ENCODE data around the gene SERTM1. TPM values are rescaled to one million over a fixed set of nuclear protein-coding genes. Genes with fewer than 3 reads are reported as not detected.

The SERTM1 gene
- total and polyA plus RNA-seq, 2 of the 4 experiments (the other 2 are of a cell fraction) = not detected

DNA sequence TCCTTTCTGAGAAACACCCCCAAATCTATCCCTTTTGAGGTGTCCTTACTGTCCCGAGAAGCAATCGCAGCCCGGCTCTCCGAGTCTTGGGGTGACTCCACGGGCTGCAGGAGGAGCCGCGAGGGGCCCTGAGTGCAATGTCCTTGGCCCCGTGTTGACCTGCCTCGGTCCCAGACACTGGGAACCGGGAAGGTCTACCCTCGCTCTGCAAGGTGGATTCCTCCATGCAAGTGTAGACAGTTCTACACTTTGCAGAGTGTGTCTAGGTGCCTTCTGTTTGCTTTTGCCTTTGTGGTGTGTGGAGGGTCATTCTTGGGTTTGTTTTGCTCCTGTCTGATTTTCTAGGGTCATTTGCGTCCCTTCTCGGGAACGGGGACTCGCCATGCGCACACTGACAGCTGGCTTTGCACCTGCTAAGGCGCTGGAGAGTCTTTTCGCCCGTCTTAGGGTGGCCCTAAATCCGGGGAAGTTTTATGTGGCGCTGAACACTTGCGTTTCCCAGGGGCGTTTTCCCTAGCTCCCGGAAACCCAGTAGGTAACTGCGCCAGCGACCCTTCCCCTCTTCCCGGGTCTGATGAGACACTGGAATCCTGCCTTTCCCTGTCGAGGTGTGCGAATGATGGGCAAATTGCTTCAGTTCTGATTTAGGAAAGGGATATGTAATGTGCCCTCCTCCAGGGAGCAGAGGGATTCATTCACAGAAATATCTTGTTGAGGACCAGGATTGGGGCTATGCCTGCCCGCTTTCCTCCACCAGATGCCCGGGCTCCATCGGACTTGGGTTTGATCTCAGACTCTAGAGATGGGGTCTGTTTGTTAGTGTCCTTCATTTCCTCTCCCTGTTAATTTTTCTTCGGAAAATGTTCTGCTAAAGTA lies 755 bp downstream of the SERTM1 start (continued):
- TF ChIP-seq RAD21 (IDR thresholded peaks at IDR 0.05; ENCODE audit: low read length) = no peak

DNA sequence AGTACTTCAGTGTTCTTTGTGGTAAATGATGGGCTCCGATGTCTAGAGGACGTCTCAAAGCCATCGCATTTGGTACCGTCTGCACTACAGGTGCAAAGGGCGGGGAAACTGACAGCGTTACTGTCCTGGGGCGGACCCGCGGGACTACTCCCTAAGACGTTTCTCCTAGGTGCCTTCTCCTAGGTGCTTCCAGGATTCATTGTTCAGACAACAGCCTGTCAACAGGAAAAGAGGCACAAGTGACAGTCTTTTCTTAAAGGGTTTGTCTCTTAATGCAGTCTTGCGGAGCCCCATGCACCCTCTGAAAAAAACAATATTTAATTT lies 1.4 kb downstream of the SERTM1 start:
- H3K9ac ChIP-seq (ENCODE audit: low read depth, low read length) = no peak overlapping the region
- no peak overlapping the region for H2BK120ac ChIP-seq (ENCODE audit: low read depth, low read length)
- no TSS peak for BruUV-seq (replicated peaks)
- H3K14ac ChIP-seq (replicated peaks; ENCODE audit: low read depth, low read length) = no peak overlapping the region
- H4K91ac ChIP-seq (ENCODE audit: insufficient read depth, low read depth, low read length) = no peak overlapping the region
- no peaks in the 10 kb centered on the region for H3K36me3 ChIP-seq (ENCODE audit: control insufficient read depth, insufficient read depth, low read length)
- H2AK9ac ChIP-seq (replicated peaks; ENCODE audit: low read depth, low read length, poor library complexity) = no peak overlapping the region
- no peak overlapping the region for H4K5ac ChIP-seq (ENCODE audit: low read depth, low read length)
- H3K18ac ChIP-seq (ENCODE audit: low read depth, low read length) = no peak overlapping the region
- no peak overlapping the region for H3K4ac ChIP-seq (ENCODE audit: low read depth, low read length)
- no peak overlapping the region for H3K4me3 ChIP-seq (ENCODE audit: insufficient read depth, low read depth, low read length)
- H2AFZ ChIP-seq (replicated peaks; ENCODE audit: low read length, poor library complexity) = no peak overlapping the region
- H3K79me1 ChIP-seq (ENCODE audit: low read depth in 1 of 2, low read length in 2 of 2) = no peaks in the 10 kb centered on the region
- H2BK15ac ChIP-seq (ENCODE audit: low read depth, low read length) = no peak overlapping the region
- H3K4me2 ChIP-seq (ENCODE audit: low read depth, low read length) = no peak overlapping the region
- no peaks in the 10 kb centered on the region for H4K20me1 ChIP-seq (ENCODE audit: insufficient read depth, low read length)
- POLR2A ChIA-PET (ENCODE audit: unreplicated experiment) = no interaction called here
- in situ Hi-C loops (cut with MboI; ENCODE audit: low sequenced_read_pairs) (no loop called here), intact Hi-C loops (cut with micrococcal nuclease) (no loop called here), dilution Hi-C loops (cut with HindIII; ENCODE audit: low sequenced_read_pairs, unreplicated experiment) (no loop called here)
- WGBS, 2 experiments (ENCODE audit: extremely low coverage in 2 of 2, insufficient read length in 1 of 2) = 21% methylated on average over 5 of the region's 11 CpGs; no CpG with 5 or more reads in 1 of the 2 experiments
- H3K56ac ChIP-seq (ENCODE audit: extremely low read depth, insufficient read depth, low read length) = no peak overlapping the region
- CTCF ChIA-PET = no interaction called here
- H3K4me1 ChIP-seq (ENCODE audit: control insufficient read depth, insufficient read depth, low read length) = no peaks in the 10 kb centered on the region
- no peaks in the 10 kb centered on the region for H3K9me3 ChIP-seq (ENCODE audit: control insufficient read depth, insufficient read depth, low read length)
- no peak for DNase-seq
- H2AK5ac ChIP-seq (ENCODE audit: low read depth, low read length) = no peak overlapping the region
- peaks cover 25% of the 10 kb centered on the region for H3K27me3 ChIP-seq (ENCODE audit: control insufficient read depth, insufficient read depth, low read length)
- no peak overlapping the region for H3K23ac ChIP-seq (ENCODE audit: low read depth, low read length)
- H2BK5ac ChIP-seq (ENCODE audit: low read depth, low read length, poor library complexity, severe bottlenecking) = no peak overlapping the region
- no peak overlapping the region for H3K27ac ChIP-seq (ENCODE audit: insufficient read depth, low read length)
- no peaks in the 10 kb centered on the region for H3K9me1 ChIP-seq (ENCODE audit: insufficient read depth, low read length)
- ATAC-seq (ENCODE audit: low read depth) = no peak
- H4K8ac ChIP-seq (ENCODE audit: low read depth in 2 of 2, low read length in 2 of 2) = no peak overlapping the region
- H2BK20ac ChIP-seq (ENCODE audit: low read depth, low read length) = no peak overlapping the region
- TF ChIP-seq MAZ (IDR thresholded peaks at IDR 0.05; ENCODE audit: borderline replicate concordance, low read depth, low read length) = no peak
- no peak for TF ChIP-seq CHD1 (IDR thresholded peaks at IDR 0.05; ENCODE audit: low read depth, low read length)
- TF ChIP-seq, protein P1, sequence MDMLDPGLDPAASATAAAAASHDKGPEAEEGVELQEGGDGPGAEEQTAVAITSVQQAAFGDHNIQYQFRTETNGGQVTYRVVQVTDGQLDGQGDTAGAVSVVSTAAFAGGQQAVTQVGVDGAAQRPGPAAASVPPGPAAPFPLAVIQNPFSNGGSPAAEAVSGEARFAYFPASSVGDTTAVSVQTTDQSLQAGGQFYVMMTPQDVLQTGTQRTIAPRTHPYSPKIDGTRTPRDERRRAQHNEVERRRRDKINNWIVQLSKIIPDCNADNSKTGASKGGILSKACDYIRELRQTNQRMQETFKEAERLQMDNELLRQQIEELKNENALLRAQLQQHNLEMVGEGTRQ (IDR thresholded peaks at IDR 0.05; ENCODE audit: low read depth, low read length) = no peak
- no peak for TF ChIP-seq RAD21 (IDR thresholded peaks at IDR 0.05; ENCODE audit: low read length)
- TF ChIP-seq, protein P2, sequence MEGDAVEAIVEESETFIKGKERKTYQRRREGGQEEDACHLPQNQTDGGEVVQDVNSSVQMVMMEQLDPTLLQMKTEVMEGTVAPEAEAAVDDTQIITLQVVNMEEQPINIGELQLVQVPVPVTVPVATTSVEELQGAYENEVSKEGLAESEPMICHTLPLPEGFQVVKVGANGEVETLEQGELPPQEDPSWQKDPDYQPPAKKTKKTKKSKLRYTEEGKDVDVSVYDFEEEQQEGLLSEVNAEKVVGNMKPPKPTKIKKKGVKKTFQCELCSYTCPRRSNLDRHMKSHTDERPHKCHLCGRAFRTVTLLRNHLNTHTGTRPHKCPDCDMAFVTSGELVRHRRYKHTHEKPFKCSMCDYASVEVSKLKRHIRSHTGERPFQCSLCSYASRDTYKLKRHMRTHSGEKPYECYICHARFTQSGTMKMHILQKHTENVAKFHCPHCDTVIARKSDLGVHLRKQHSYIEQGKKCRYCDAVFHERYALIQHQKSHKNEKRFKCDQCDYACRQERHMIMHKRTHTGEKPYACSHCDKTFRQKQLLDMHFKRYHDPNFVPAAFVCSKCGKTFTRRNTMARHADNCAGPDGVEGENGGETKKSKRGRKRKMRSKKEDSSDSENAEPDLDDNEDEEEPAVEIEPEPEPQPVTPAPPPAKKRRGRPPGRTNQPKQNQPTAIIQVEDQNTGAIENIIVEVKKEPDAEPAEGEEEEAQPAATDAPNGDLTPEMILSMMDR (conservative IDR thresholded peaks at IDR 0.05; ENCODE audit: low read depth, low read length) = no peak
- TF ChIP-seq RFX5 (IDR thresholded peaks at IDR 0.05; ENCODE audit: low read depth, low read length) = no peak
- no peak for TF ChIP-seq MXI1 (IDR thresholded peaks at IDR 0.05; ENCODE audit: borderline replicate concordance, low read depth, low read length)
- no peak for TF ChIP-seq SMC3 (IDR thresholded peaks at IDR 0.05; ENCODE audit: low read depth, low read length)
- no peak for TF ChIP-seq MAFK (IDR thresholded peaks at IDR 0.05; ENCODE audit: low read depth, low read length)
- TF ChIP-seq CEBPB (IDR thresholded peaks at IDR 0.05; ENCODE audit: low read depth, low read length) = no peak
- TF ChIP-seq NFE2L2 (IDR thresholded peaks at IDR 0.05; ENCODE audit: low read depth, low read length) = no peak
- TF ChIP-seq, protein P3, sequence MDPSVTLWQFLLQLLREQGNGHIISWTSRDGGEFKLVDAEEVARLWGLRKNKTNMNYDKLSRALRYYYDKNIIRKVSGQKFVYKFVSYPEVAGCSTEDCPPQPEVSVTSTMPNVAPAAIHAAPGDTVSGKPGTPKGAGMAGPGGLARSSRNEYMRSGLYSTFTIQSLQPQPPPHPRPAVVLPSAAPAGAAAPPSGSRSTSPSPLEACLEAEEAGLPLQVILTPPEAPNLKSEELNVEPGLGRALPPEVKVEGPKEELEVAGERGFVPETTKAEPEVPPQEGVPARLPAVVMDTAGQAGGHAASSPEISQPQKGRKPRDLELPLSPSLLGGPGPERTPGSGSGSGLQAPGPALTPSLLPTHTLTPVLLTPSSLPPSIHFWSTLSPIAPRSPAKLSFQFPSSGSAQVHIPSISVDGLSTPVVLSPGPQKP (IDR thresholded peaks at IDR 0.05; ENCODE audit: borderline replicate concordance, low read depth, low read length) = no peak
- TF ChIP-seq POLR2A (IDR thresholded peaks at IDR 0.05; ENCODE audit: low read depth, low read length) = no peak

Data from IMR-90 (cell line).